Effector memory CD8-positive, alpha-beta T cell (primary cell): ENCODE data around the gene GALNT1.

Experiments used
- ATAC-seq: fragments of 150-1000 bp; cut with Tn5 transposase; replicated peaks from 2 replicates; pipeline ENCODE4 v1.10.0; 2021; ENCODE audit warnings: mild to moderate bottlenecking, moderate library complexity
- DNase-seq, 3 experiments: peaks; one replicate each; pipeline ENCODE4 v3.0.0; 2021
- H3K27ac Mint-ChIP-seq, 2 donors: one replicate each; pipeline ENCODE4 v1.8.0; 2022; ENCODE audit warnings: mild to moderate bottlenecking in 2 of 2, mixed read lengths in 2 of 2, moderate library complexity in 2 of 2
- H3K27me3 Mint-ChIP-seq, 2 donors: one replicate each; pipeline ENCODE4 v1.8.0; 2022; ENCODE audit warnings: mixed read lengths in 2 of 2
- H3K36me3 Mint-ChIP-seq: one replicate; pipeline ENCODE4 v1.8.0; 2022; ENCODE audit warnings: mild to moderate bottlenecking, moderate library complexity, mixed read lengths; ENCODE audit not compliant: insufficient read depth
- H3K4me1 Mint-ChIP-seq, 2 donors: one replicate each; pipeline ENCODE4 v1.8.0; 2022; ENCODE audit warnings: low read depth in 2 of 2, mixed read lengths in 2 of 2
- H3K4me3 Mint-ChIP-seq, 2 donors: one replicate each; pipeline ENCODE4 v1.8.0; 2022; ENCODE audit warnings: mild to moderate bottlenecking in 2 of 2, mixed read lengths in 2 of 2, moderate library complexity in 2 of 2
- H3K9me3 Mint-ChIP-seq, 2 donors: one replicate each; pipeline ENCODE4 v1.8.0; 2022; ENCODE audit warnings: mixed read lengths in 2 of 2

Gene GALNT1

GRCh38 chr18:35637227-35637626, 55.7 kb downstream of the GALNT1 start:
- DNase-seq = no peak
- H3K9me3 Mint-ChIP-seq = peaks cover 0 to 7% of the 10 kb centered on the region in 2 donors
- no peak for ATAC-seq
- peaks cover 0 to 11% of the 10 kb centered on the region in 2 donors for H3K4me1 Mint-ChIP-seq
- H3K27ac Mint-ChIP-seq = no peak overlapping the region
- peaks cover 5% of the 10 kb centered on the region for H3K36me3 Mint-ChIP-seq
- no peaks in the 10 kb centered on the region for H3K27me3 Mint-ChIP-seq
- H3K4me3 Mint-ChIP-seq = no peak overlapping the region

- no peak overlapping the region for H3K4me3 Mint-ChIP-seq
- H3K27ac Mint-ChIP-seq = no peak overlapping the region
- DNase-seq (no peak), ATAC-seq (no peak)
- peaks cover 0 to 7% of the 10 kb centered on the region in 2 donors for H3K9me3 Mint-ChIP-seq
- peaks cover 8% of the 10 kb centered on the region for H3K36me3 Mint-ChIP-seq
- no peaks in the 10 kb centered on the region for H3K27me3 Mint-ChIP-seq
- H3K4me1 Mint-ChIP-seq = peaks cover 5 to 7% of the 10 kb centered on the region in 2 donors
Observed at GRCh38 chr18:35639296-35639695, 57.8 kb downstream of the GALNT1 start.

- ATAC-seq (no peak), DNase-seq (no peak)
- no peaks in the 10 kb centered on the region for H3K27me3 Mint-ChIP-seq
- H3K9me3 Mint-ChIP-seq = peaks cover 0 to 7% of the 10 kb centered on the region in 2 donors
- H3K27ac Mint-ChIP-seq = no peak overlapping the region
- peaks cover 7 to 8% of the 10 kb centered on the region in 2 donors for H3K4me1 Mint-ChIP-seq
- peaks cover 8% of the 10 kb centered on the region for H3K36me3 Mint-ChIP-seq
- no peak overlapping the region for H3K4me3 Mint-ChIP-seq
Observed at GRCh38 chr18:35641467-35641866, 59.9 kb downstream of the GALNT1 start.

- H3K36me3 Mint-ChIP-seq = peaks cover 8% of the 10 kb centered on the region
- peaks cover 0 to 4% of the 10 kb centered on the region in 2 donors for H3K9me3 Mint-ChIP-seq
- H3K4me3 Mint-ChIP-seq = no peak overlapping the region
- DNase-seq (no peak), ATAC-seq (no peak)
- H3K27me3 Mint-ChIP-seq = no peaks in the 10 kb centered on the region
- peaks cover 7 to 10% of the 10 kb centered on the region in 2 donors for H3K4me1 Mint-ChIP-seq
- H3K27ac Mint-ChIP-seq = no peak overlapping the region
Observed at GRCh38 chr18:35641916-35642315, 60.4 kb downstream of the GALNT1 start.

GRCh38 chr18:35642802-35643201, 61.3 kb downstream of the GALNT1 start:
- Mint-ChIP-seq H3K27me3 (no peaks in the 10 kb centered on the region), H3K36me3 (peaks cover 8% of the 10 kb centered on the region)

GRCh38 chr18:35646449-35646848, 64.9 kb downstream of the GALNT1 start:
- H3K4me3 Mint-ChIP-seq = no peak overlapping the region
- ATAC-seq (no peak), DNase-seq (no peak)
- no peaks in the 10 kb centered on the region for H3K9me3 Mint-ChIP-seq
- no peaks in the 10 kb centered on the region for H3K27me3 Mint-ChIP-seq
- H3K36me3 Mint-ChIP-seq = peaks cover 3% of the 10 kb centered on the region
- peaks cover 10 to 23% of the 10 kb centered on the region in 2 donors for H3K4me1 Mint-ChIP-seq
- H3K27ac Mint-ChIP-seq = no peak overlapping the region

More at GRCh38 chr18:35642802-35643201, 61.3 kb downstream of the GALNT1 start:
- H3K4me1 Mint-ChIP-seq = peaks cover 10 to 16% of the 10 kb centered on the region in 2 donors
- H3K4me3 Mint-ChIP-seq = no peak overlapping the region
- DNase-seq (no peak), ATAC-seq (no peak)
- no peak overlapping the region for H3K27ac Mint-ChIP-seq
- no peaks in the 10 kb centered on the region for H3K9me3 Mint-ChIP-seq

GRCh38 chr18:35653392-35654135, 72.0 kb downstream of the GALNT1 start:
- no peaks in the 10 kb centered on the region for H3K36me3 Mint-ChIP-seq
- H3K27ac Mint-ChIP-seq = peak overlapping the region in 1 of 2 donors; percentile 19
- no peak overlapping the region for H3K4me3 Mint-ChIP-seq
- no peaks in the 10 kb centered on the region for H3K27me3 Mint-ChIP-seq
- DNase-seq (no peak), ATAC-seq (no peak)
- H3K4me1 Mint-ChIP-seq = peaks cover 7 to 16% of the 10 kb centered on the region in 2 donors
- no peaks in the 10 kb centered on the region for H3K9me3 Mint-ChIP-seq

GRCh38 chr18:35658112-35658511, 76.6 kb downstream of the GALNT1 start:
- Mint-ChIP-seq H3K4me1 (peaks cover 3 to 16% of the 10 kb centered on the region in 2 donors), H3K27me3 (no peaks in the 10 kb centered on the region), H3K27ac (no peak overlapping the region), H3K36me3 (no peaks in the 10 kb centered on the region), H3K4me3 (no peak overlapping the region), H3K9me3 (no peaks in the 10 kb centered on the region)
- DNase-seq (no peak), ATAC-seq (no peak)

- ATAC-seq (no peak), DNase-seq (no peak)
- Mint-ChIP-seq H3K27ac (peak overlapping the region in 1 of 2 donors; percentile 53), H3K4me1 (peaks cover 3 to 16% of the 10 kb centered on the region in 2 donors), H3K36me3 (peaks cover 17% of the 10 kb centered on the region), H3K9me3 (no peaks in the 10 kb centered on the region), H3K27me3 (no peaks in the 10 kb centered on the region), H3K4me3 (no peak overlapping the region)
Observed at GRCh38 chr18:35661483-35662146, 80.1 kb downstream of the GALNT1 start.

GRCh38 chr18:35662293-35663062, 80.9 kb downstream of the GALNT1 start:
- peak overlapping the region in 1 of 2 donors; percentile 53 for H3K27ac Mint-ChIP-seq
- ATAC-seq (no peak), DNase-seq (no peak)
- H3K36me3 Mint-ChIP-seq = peaks cover 17% of the 10 kb centered on the region
- no peak overlapping the region for H3K4me3 Mint-ChIP-seq
- no peaks in the 10 kb centered on the region for H3K27me3 Mint-ChIP-seq
- peaks cover 3 to 16% of the 10 kb centered on the region in 2 donors for H3K4me1 Mint-ChIP-seq
- no peaks in the 10 kb centered on the region for H3K9me3 Mint-ChIP-seq

- DNase-seq (no peak), ATAC-seq (no peak)
- Mint-ChIP-seq H3K36me3 (peaks cover 6% of the 10 kb centered on the region), H3K9me3 (no peaks in the 10 kb centered on the region), H3K4me3 (no peak overlapping the region), H3K27me3 (no peaks in the 10 kb centered on the region), H3K4me1 (peaks cover 0 to 2% of the 10 kb centered on the region in 2 donors), H3K27ac (peak overlapping the region in 1 of 2 donors; percentile 16)
Observed at GRCh38 chr18:35671966-35672603, 90.5 kb downstream of the GALNT1 start.

GRCh38 chr18:35672897-35673296, 91.4 kb downstream of the GALNT1 start:
- Mint-ChIP-seq H3K4me3 (no peak overlapping the region), H3K27ac (no peak overlapping the region), H3K4me1 (peaks cover 0 to 2% of the 10 kb centered on the region in 2 donors), H3K9me3 (no peaks in the 10 kb centered on the region), H3K27me3 (no peaks in the 10 kb centered on the region), H3K36me3 (peaks cover 6% of the 10 kb centered on the region)
- DNase-seq (no peak), ATAC-seq (no peak)

GRCh38 chr18:35673682-35674081, 92.1 kb downstream of the GALNT1 start:
- DNase-seq (no peak), ATAC-seq (no peak)
- Mint-ChIP-seq H3K4me1 (peaks cover 0 to 2% of the 10 kb centered on the region in 2 donors), H3K9me3 (no peaks in the 10 kb centered on the region), H3K4me3 (no peak overlapping the region), H3K27me3 (no peaks in the 10 kb centered on the region), H3K27ac (no peak overlapping the region), H3K36me3 (peaks cover 6% of the 10 kb centered on the region)
